ENCODE data around the gene NCAM1. TPM values are rescaled to one million over a fixed set of nuclear protein-coding genes. Genes with fewer than 3 reads are reported as not detected.

NCAM1 gene
- total and polyA plus RNA-seq, 9 of the 15 experiments (the other 6 are each of a cell fraction or from before 2014, with no cell fraction given), result 0.09 to 0.23 TPM; not detected in 7

DNA sequence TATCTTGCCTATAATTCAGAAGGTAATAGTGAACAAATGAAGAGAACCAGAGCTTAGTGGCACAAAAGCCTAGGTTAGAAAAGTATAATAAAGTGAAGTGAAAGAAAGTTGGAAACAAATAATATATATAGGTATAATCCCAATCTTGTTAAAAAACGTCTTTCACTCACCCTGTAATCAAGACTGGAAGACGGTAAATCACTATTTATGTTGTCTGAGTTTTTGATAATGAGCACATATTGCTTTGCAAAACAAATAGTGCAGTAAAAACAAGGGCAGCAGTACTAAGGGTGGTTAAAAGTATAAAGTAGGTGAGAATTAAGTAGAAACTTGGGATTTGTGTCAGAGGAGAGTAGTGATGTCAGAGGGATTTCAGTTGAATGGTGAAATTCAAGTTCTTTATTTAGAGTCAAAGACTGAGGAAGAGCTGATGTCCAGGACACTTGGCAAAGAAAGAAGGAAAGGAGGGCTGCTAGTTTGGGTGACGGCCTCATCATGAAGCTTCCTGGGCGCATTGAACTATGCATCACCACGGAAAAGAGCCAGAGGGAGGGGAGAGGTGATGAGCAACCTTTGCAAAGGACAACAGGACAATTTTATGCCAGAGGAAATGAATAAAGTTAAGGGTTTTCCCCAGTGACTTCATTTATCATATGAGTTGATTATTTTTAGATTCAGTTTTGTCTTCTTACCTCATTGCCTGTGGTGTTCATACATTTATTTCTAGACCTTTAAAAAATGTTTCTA is 11.4 kb downstream of the NCAM1 start:
- BruUV-seq (replicated peaks), result no TSS peak
- CTCF ChIA-PET (ENCODE audit: low intra/inter-chr PET ratio), result no interaction called here
- no peak for TF ChIP-seq HOXB6 (CRISPR knock-in tag; IDR thresholded peaks at IDR 0.05; ENCODE audit: borderline replicate concordance)
- TF ChIP-seq, protein P1, sequence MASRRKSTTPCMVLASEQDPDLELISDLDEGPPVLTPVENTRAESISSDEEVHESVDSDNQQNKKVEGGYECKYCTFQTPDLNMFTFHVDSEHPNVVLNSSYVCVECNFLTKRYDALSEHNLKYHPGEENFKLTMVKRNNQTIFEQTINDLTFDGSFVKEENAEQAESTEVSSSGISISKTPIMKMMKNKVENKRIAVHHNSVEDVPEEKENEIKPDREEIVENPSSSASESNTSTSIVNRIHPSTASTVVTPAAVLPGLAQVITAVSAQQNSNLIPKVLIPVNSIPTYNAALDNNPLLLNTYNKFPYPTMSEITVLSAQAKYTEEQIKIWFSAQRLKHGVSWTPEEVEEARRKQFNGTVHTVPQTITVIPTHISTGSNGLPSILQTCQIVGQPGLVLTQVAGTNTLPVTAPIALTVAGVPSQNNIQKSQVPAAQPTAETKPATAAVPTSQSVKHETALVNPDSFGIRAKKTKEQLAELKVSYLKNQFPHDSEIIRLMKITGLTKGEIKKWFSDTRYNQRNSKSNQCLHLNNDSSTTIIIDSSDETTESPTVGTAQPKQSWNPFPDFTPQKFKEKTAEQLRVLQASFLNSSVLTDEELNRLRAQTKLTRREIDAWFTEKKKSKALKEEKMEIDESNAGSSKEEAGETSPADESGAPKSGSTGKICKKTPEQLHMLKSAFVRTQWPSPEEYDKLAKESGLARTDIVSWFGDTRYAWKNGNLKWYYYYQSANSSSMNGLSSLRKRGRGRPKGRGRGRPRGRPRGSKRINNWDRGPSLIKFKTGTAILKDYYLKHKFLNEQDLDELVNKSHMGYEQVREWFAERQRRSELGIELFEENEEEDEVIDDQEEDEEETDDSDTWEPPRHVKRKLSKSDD (conservative IDR thresholded peaks at IDR 0.05; ENCODE audit: low read length), result no peak
- TF ChIP-seq, protein P2, sequence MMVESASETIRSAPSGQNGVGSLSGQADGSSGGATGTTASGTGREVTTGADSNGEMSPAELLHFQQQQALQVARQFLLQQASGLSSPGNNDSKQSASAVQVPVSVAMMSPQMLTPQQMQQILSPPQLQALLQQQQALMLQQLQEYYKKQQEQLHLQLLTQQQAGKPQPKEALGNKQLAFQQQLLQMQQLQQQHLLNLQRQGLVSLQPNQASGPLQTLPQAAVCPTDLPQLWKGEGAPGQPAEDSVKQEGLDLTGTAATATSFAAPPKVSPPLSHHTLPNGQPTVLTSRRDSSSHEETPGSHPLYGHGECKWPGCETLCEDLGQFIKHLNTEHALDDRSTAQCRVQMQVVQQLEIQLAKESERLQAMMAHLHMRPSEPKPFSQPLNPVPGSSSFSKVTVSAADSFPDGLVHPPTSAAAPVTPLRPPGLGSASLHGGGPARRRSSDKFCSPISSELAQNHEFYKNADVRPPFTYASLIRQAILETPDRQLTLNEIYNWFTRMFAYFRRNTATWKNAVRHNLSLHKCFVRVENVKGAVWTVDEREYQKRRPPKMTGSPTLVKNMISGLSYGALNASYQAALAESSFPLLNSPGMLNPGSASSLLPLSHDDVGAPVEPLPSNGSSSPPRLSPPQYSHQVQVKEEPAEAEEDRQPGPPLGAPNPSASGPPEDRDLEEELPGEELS (CRISPR knock-in tag; IDR thresholded peaks at IDR 0.05; ENCODE audit: borderline replicate concordance), result no peak
- TF ChIP-seq SMAD4 (CRISPR knock-in tag; conservative IDR thresholded peaks at IDR 0.05), result no peak
- TF ChIP-seq CHD2 (IDR thresholded peaks at IDR 0.05; ENCODE audit: low read depth, low read length), result no peak
- TF ChIP-seq, protein P3, sequence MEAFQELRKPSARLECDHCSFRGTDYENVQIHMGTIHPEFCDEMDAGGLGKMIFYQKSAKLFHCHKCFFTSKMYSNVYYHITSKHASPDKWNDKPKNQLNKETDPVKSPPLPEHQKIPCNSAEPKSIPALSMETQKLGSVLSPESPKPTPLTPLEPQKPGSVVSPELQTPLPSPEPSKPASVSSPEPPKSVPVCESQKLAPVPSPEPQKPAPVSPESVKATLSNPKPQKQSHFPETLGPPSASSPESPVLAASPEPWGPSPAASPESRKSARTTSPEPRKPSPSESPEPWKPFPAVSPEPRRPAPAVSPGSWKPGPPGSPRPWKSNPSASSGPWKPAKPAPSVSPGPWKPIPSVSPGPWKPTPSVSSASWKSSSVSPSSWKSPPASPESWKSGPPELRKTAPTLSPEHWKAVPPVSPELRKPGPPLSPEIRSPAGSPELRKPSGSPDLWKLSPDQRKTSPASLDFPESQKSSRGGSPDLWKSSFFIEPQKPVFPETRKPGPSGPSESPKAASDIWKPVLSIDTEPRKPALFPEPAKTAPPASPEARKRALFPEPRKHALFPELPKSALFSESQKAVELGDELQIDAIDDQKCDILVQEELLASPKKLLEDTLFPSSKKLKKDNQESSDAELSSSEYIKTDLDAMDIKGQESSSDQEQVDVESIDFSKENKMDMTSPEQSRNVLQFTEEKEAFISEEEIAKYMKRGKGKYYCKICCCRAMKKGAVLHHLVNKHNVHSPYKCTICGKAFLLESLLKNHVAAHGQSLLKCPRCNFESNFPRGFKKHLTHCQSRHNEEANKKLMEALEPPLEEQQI (IDR thresholded peaks at IDR 0.05), result no peak
- TF ChIP-seq ZBTB7A (IDR thresholded peaks at IDR 0.05; ENCODE audit: borderline replicate concordance, control insufficient read depth, low read depth, low read length), result no peak
- no peak for TF ChIP-seq SMC3 (conservative IDR thresholded peaks at IDR 0.05; ENCODE audit: insufficient read depth, low read depth, low read length)
- TF ChIP-seq U2AF2 (optimal IDR thresholded peaks at IDR 0.05; ENCODE audit: low read depth, low read length), result no peak
- TF ChIP-seq, protein P4, sequence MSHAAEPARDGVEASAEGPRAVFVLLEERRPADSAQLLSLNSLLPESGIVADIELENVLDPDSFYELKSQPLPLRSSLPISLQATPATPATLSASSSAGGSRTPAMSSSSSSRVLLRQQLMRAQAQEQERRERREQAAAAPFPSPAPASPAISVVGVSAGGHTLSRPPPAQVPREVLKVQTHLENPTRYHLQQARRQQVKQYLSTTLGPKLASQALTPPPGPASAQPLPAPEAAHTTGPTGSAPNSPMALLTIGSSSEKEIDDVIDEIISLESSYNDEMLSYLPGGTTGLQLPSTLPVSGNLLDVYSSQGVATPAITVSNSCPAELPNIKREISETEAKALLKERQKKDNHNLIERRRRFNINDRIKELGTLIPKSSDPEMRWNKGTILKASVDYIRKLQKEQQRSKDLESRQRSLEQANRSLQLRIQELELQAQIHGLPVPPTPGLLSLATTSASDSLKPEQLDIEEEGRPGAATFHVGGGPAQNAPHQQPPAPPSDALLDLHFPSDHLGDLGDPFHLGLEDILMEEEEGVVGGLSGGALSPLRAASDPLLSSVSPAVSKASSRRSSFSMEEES (CRISPR knock-in tag; IDR thresholded peaks at IDR 0.05), result no peak
- TF ChIP-seq GABPB1 (CRISPR knock-in tag; IDR thresholded peaks at IDR 0.05), result no peak
- no peak for TF ChIP-seq ZEB2 (IDR thresholded peaks at IDR 0.05)
- no peak for TF ChIP-seq ETV5 (CRISPR knock-in tag; IDR thresholded peaks at IDR 0.05; ENCODE audit: low read depth)

More for the DNA sequence above, 11.4 kb downstream of the NCAM1 start:
- no peaks in the 10 kb centered on the region for H3K4me1 ChIP-seq (replicated peaks in 1 of 2; ENCODE audit: control insufficient read depth in 2 of 2, insufficient read depth in 2 of 2, low read length in 2 of 2)
- no peaks in the 10 kb centered on the region for H3K9me1 ChIP-seq (ENCODE audit: control insufficient read depth, insufficient read depth, low read length)
- in situ Hi-C loops (cut with MboI) (no loop called here), intact Hi-C loops (cut with micrococcal nuclease) (no loop called here)
- H3K27me3 ChIP-seq (ENCODE audit: control insufficient read depth in 2 of 2, insufficient read depth in 2 of 2, low read length in 2 of 2), result no peaks in the 10 kb centered on the region
- H3K27ac ChIP-seq (ENCODE audit: extremely low read depth, low read depth, low read length), result no peak overlapping the region
- no peak overlapping the region for H2AFZ ChIP-seq (ENCODE audit: low read depth, low read length)
- ATAC-seq (no peak), FAIRE-seq (no peak), DNase-seq (ENCODE audit: extremely low read depth in 1 of 4, low spot score in 3 of 4) (no peak)
- no peak overlapping the region for H3K9ac ChIP-seq (ENCODE audit: insufficient read depth in 1 of 2, low read depth in 2 of 2, low read length in 2 of 2)
- WGBS (ENCODE audit: insufficient coverage, low coverage, missing lambda C conversion rate), result 0% methylated on average over 5 of the region's 5 CpGs
- POLR2A ChIA-PET, result interaction anchor here (1.2 kb wide), 1 partner anchor 84 kb away, joined by 3 read pairs; no protein-coding TSS in a partner anchor
- no peaks in the 10 kb centered on the region for H3K79me2 ChIP-seq (ENCODE audit: control insufficient read depth, insufficient read depth, low read length)
- no peaks in the 10 kb centered on the region for H3K36me3 ChIP-seq (ENCODE audit: control insufficient read depth, insufficient read depth, low read length)
- H4K20me1 ChIP-seq (replicated peaks; ENCODE audit: control insufficient read depth, insufficient read depth, low read length), result no peaks in the 10 kb centered on the region
- H3K4me2 ChIP-seq (ENCODE audit: insufficient read depth, low read length), result no peak overlapping the region
- no peak overlapping the region for H3K4me3 ChIP-seq
- no peaks in the 10 kb centered on the region for H3K9me3 ChIP-seq (replicated peaks; ENCODE audit: control insufficient read depth, insufficient read depth, low read depth, low read length)

Measured in K562 (cell line).